Skeletal muscle tissue (tissue), 4 donors: ENCODE data around the gene MPRIP. TPM values are rescaled to one million over a fixed set of nuclear protein-coding genes. Genes with fewer than 3 reads are reported as not detected.
A peak's percentile ranks its signal among the peaks of the same experiment; 100 is the strongest.

ENCODE experiments used
- H3K27ac ChIP-seq: one replicate; pipeline ENCODE4 v1.7.0; 2013; ENCODE audit warnings: mild to moderate bottlenecking, low read depth, low read length, inconsistent platforms
- H3K27me3 ChIP-seq, 3 donors: one replicate each; pipeline ENCODE4 v1.7.0; 2013; ENCODE audit warnings: low read length in 3 of 3; ENCODE audit not compliant: control insufficient read depth in 3 of 3, insufficient read depth in 3 of 3
- H3K36me3 ChIP-seq, 3 donors: one replicate each; pipeline ENCODE4 v1.7.0; 2013; ENCODE audit warnings: low read length in 3 of 3; ENCODE audit not compliant: control insufficient read depth in 3 of 3, insufficient read depth in 3 of 3
- H3K4me1 ChIP-seq, 3 donors: one replicate each; pipeline ENCODE4 v1.7.0; 2013; ENCODE audit warnings: low read length in 3 of 3, mild to moderate bottlenecking in 3 of 3; ENCODE audit not compliant: control insufficient read depth in 3 of 3, insufficient read depth in 3 of 3
- H3K4me3 ChIP-seq, 3 donors: one replicate each; pipeline ENCODE4 v1.7.0; 2013; ENCODE audit warnings: low read length in 3 of 3
- H3K9ac ChIP-seq, 3 donors: one replicate each; pipeline ENCODE4 v1.7.0; 2013; ENCODE audit warnings: low read length in 3 of 3, mild to moderate bottlenecking in 3 of 3, moderate library complexity in 2 of 3, low read depth in 1 of 3
- H3K9me3 ChIP-seq, 3 donors: one replicate each; pipeline ENCODE4 v1.7.0; 2013; ENCODE audit warnings: low read length in 3 of 3; ENCODE audit not compliant: control insufficient read depth in 3 of 3
- total RNA-seq: library from RNA; depleted of rRNA; stranded (reverse); fragments of >200 nt; gene quantifications from one replicate; pipeline ENCODE4 v1.2.3, GENCODE V29; 2014
- donor health status: Osteomylitis.

Gene MPRIP
- total RNA-seq, 1 donor from 2014 or later = 79.3 TPM

GRCh38 chr17:17226451-17227265 lies 184.4 kb downstream of the MPRIP start:
- no peaks in the 10 kb centered on the region for H3K27me3 ChIP-seq

GRCh38 chr17:17227608-17228520 lies 185.6 kb downstream of the MPRIP start:
- Histone ChIP-seq H3K36me3 (peaks cover 82 to 97% (median 83%) of the 10 kb centered on the region in 3 donors), H3K4me3 (no peak overlapping the region), H3K27me3 (no peaks in the 10 kb centered on the region), H3K27ac (peak overlapping the region; percentile 37), H3K9ac (peak overlapping the region in 1 of 3 donors; percentile 74), H3K4me1 (peaks cover 16 to 38% (median 38%) of the 10 kb centered on the region in 3 donors), H3K9me3 (no peaks in the 10 kb centered on the region)

More at GRCh38 chr17:17226451-17227265, 184.4 kb downstream of the MPRIP start:
- H3K36me3 ChIP-seq = peaks cover 81 to 97% (median 85%) of the 10 kb centered on the region in 3 donors
- no peaks in the 10 kb centered on the region for H3K9me3 ChIP-seq
- H3K9ac ChIP-seq = no peak overlapping the region
- H3K27ac ChIP-seq = no peak overlapping the region
- no peak overlapping the region for H3K4me3 ChIP-seq
- H3K4me1 ChIP-seq = peaks cover 16 to 30% (median 28%) of the 10 kb centered on the region in 3 donors

- Histone ChIP-seq H3K27ac (peak overlapping the region; percentile 37), H3K9me3 (no peaks in the 10 kb centered on the region), H3K36me3 (peaks cover 76 to 88% (median 77%) of the 10 kb centered on the region in 3 donors), H3K9ac (peak overlapping the region in 1 of 3 donors; percentile 74), H3K27me3 (no peaks in the 10 kb centered on the region), H3K4me3 (no peak overlapping the region), H3K4me1 (peaks cover 16 to 39% (median 38%) of the 10 kb centered on the region in 3 donors)
Observed at GRCh38 chr17:17228521-17229279, 186.4 kb downstream of the MPRIP start.

- peaks cover 67 to 78% (median 69%) of the 10 kb centered on the region in 3 donors for H3K36me3 ChIP-seq
- H3K9ac ChIP-seq = peak overlapping the region in 1 of 3 donors; percentile 74
- no peaks in the 10 kb centered on the region for H3K27me3 ChIP-seq
- H3K4me1 ChIP-seq = peaks cover 21 to 44% (median 42%) of the 10 kb centered on the region in 3 donors
- peak overlapping the region; percentile 3 for H3K27ac ChIP-seq
- no peak overlapping the region for H3K4me3 ChIP-seq
- H3K9me3 ChIP-seq = no peaks in the 10 kb centered on the region
Observed at GRCh38 chr17:17229416-17230384, 187.4 kb downstream of the MPRIP start.

GRCh38 chr17:17231621-17232302 lies 189.5 kb downstream of the MPRIP start:
- Histone ChIP-seq H3K27ac (no peak overlapping the region), H3K9me3 (no peaks in the 10 kb centered on the region), H3K4me1 (peaks cover 38 to 59% (median 54%) of the 10 kb centered on the region in 3 donors), H3K27me3 (no peaks in the 10 kb centered on the region), H3K4me3 (no peak overlapping the region), H3K9ac (no peak overlapping the region), H3K36me3 (peaks cover 49 to 58% (median 51%) of the 10 kb centered on the region in 3 donors)

- Histone ChIP-seq H3K4me3 (no peak overlapping the region), H3K27me3 (no peaks in the 10 kb centered on the region), H3K4me1 (peaks cover 38 to 59% (median 54%) of the 10 kb centered on the region in 3 donors), H3K9ac (peak overlapping the region in 1 of 3 donors; percentile 2), H3K27ac (no peak overlapping the region), H3K36me3 (peaks cover 45 to 53% (median 48%) of the 10 kb centered on the region in 3 donors), H3K9me3 (no peaks in the 10 kb centered on the region)
Observed at GRCh38 chr17:17232303-17232621, 190.0 kb downstream of the MPRIP start.

- Histone ChIP-seq H3K27me3 (no peaks in the 10 kb centered on the region), H3K9ac (peak overlapping the region; percentile 99 to 100 (median 99)), H3K4me3 (peak overlapping the region; percentile 92 to 98 (median 98)), H3K9me3 (no peaks in the 10 kb centered on the region), H3K36me3 (peaks cover 15 to 25% (median 23%) of the 10 kb centered on the region in 3 donors), H3K4me1 (peaks cover 22 to 32% (median 27%) of the 10 kb centered on the region in 3 donors), H3K27ac (peak overlapping the region; percentile 99)
Observed at GRCh38 chr17:17235212-17236174, 193.2 kb downstream of the MPRIP start.
